Ectodermal cell (in vitro differentiated cells): ENCODE measurements around the gene LIPI.

Source experiments
- H3K27ac ChIP-seq: 2 replicates; pipeline ENCODE4 v1.7.0; 2013; ENCODE audit warnings: mild to moderate bottlenecking, low read depth, low read length; ENCODE audit not compliant: insufficient read depth, poor library complexity, severe bottlenecking
- H3K27me3 ChIP-seq: 2 replicates; pipeline ENCODE4 v1.7.0; 2013; ENCODE audit warnings: mild to moderate bottlenecking, low read length; ENCODE audit not compliant: insufficient read depth, control insufficient read depth, poor library complexity, severe bottlenecking
- H3K36me3 ChIP-seq: one replicate; pipeline ENCODE4 v1.7.0; 2013; ENCODE audit warnings: low read length; ENCODE audit not compliant: control insufficient read depth, insufficient read depth
- H3K4me1 ChIP-seq: one replicate; pipeline ENCODE4 v1.7.0; 2013; ENCODE audit warnings: low read length; ENCODE audit not compliant: control insufficient read depth, insufficient read depth
- H3K4me3 ChIP-seq: 2 replicates; pipeline ENCODE4 v1.7.0; 2013; ENCODE audit warnings: low read depth, low read length, control low read depth; ENCODE audit not compliant: insufficient read depth
- H3K9me3 ChIP-seq: 2 replicates; pipeline ENCODE4 v1.7.0; 2013; ENCODE audit warnings: mild to moderate bottlenecking, low read length, moderate library complexity; ENCODE audit not compliant: control insufficient read depth
- WGBS, 2 experiments: methylation state at CpG; one replicate each; pipeline ENCODE4 v1.1.7; 2013; ENCODE audit warnings: missing lambda C conversion rate in 2 of 2; 5-methylcytosine and 5-hydroxymethylcytosine counted together

The LIPI gene

DNA sequence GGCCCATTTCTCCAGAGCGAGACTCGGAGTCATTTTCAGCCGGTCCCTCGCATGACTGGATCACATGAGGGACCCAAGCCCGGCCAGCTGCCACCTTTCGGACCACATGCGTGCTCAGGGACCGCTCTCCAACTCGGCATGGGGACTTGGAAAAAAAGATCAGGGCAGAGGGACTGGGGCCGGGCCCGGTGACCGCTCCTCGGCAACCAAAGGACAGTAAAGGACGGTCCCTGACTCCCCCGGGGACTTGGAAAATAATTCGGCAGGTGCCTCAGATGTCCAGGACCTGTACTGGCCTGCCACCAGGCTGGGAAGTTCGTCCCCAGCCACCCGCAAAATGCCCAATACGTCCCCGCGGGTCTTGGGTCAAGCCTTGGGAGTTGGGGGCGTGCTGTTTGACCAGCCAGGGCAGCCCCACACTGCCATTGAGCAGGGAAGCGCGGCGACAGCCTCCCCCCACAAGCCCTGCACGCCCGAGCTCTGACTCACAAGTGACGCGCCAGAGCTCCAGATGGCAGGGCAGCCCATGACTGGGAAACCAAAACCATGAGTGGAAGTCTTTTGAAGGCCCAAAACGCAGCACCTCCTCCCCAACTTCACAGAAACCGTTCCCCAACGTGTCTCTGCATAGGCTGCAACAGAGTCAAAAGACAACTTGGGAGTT lies 134.5 kb downstream of the LIPI start:
- H3K36me3 ChIP-seq: peaks cover 4% of the 10 kb centered on the region
- H3K27me3 ChIP-seq: no peaks in the 10 kb centered on the region
- H3K4me1 ChIP-seq: peaks cover 13% of the 10 kb centered on the region
- WGBS, 2 experiments: 91 to 92% methylated on average over 30 to 31 of the region's 32 CpGs
- H3K9me3 ChIP-seq: no peaks in the 10 kb centered on the region
- no peak overlapping the region for H3K27ac ChIP-seq
- H3K4me3 ChIP-seq: no peak overlapping the region

DNA sequence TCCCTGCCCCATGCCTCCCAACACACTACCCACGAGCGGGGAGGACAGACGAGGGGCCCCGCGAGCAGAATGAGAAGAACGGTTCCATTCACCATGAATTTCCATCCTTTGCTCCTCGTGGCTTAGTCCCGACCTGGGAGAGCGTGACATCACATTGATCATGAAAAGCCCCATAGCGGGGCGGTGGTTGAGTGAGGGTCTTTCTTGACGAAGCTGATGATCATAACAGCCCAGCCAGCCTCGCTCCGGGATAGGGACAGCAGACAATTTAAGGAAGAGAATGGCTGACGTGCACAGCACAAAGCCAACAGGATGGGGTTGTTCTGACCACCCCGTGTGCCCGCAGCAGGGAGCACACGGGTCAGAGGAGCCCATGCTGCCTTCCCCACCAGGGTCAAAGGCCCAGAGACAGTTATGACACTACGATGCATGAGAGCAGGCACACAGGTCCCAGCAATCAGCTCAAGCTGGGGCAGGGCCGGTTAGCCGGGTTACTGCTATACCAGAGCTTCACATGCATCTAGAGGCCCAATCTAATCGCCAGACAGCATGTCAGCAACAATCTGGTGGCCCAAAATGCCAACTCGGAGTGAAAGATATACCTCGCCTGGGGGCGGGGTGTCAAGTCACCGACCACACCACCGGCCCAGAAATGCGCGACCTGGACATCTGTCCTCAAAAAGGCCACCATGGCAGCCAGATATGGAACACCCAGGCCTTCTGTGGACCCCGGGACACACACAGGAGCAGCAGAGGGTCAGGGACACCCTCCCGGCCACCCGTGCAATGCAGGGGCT lies 135.2 kb downstream of the LIPI start:
- WGBS, 2 experiments: 94% methylated on average over 32 of the region's 32 CpGs
- Histone ChIP-seq H3K4me3 (no peak overlapping the region), H3K36me3 (peaks cover 4% of the 10 kb centered on the region), H3K27ac (no peak overlapping the region), H3K27me3 (no peaks in the 10 kb centered on the region), H3K4me1 (peaks cover 7% of the 10 kb centered on the region), H3K9me3 (no peaks in the 10 kb centered on the region)

DNA sequence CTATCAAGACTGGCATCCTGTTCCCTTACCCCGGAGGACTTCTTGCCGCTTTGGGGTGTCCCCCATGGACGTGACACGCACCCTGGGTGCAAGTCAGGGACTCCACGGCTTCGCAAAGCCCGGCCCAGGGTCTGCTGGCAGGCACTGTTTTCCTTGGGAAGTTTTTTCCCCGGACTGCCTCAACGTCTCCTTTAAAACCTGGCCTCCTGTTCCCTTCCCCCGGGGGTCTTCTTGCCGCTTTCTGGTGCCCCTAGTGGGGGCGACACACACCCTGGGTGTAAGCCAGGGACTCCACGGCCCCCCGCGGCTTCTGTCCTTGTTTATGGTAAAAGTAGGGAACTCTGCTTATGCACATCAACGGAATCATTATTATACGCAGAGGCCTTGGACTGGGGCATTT lies 136.6 kb downstream of the LIPI start:
- Histone ChIP-seq H3K4me3 (no peak overlapping the region), H3K36me3 (peaks cover 4% of the 10 kb centered on the region), H3K27me3 (no peaks in the 10 kb centered on the region), H3K27ac (no peak overlapping the region), H3K4me1 (no peaks in the 10 kb centered on the region), H3K9me3 (no peaks in the 10 kb centered on the region)
- WGBS, 2 experiments: 95 to 97% methylated on average over 17 of the region's 17 CpGs

DNA sequence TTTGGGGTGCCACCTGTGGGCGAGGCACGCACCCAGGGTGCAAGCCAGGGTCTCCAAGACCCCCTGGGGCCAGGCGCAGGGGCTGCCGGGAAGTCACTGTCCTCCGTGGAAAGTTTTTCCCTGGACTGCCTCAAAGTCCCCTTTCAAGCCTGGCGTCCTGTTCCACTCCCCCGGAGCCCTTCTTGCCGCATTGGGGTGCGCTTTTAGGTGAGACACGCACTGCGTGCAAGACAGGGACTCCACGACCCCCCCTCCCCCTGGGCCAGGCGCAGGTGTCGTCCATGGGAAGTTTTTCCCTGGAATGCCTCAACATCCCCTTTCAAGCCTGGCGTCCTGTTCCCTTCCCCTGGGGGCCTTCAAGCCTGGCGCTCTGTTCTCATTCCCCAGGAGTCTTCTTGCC lies 137.1 kb downstream of the LIPI start:
- H3K4me1 ChIP-seq: no peaks in the 10 kb centered on the region
- H3K9me3 ChIP-seq: no peaks in the 10 kb centered on the region
- H3K36me3 ChIP-seq: peaks cover 4% of the 10 kb centered on the region
- WGBS, 2 experiments: 92 to 97% methylated on average over 16 of the region's 16 CpGs
- no peaks in the 10 kb centered on the region for H3K27me3 ChIP-seq
- no peak overlapping the region for H3K27ac ChIP-seq
- no peak overlapping the region for H3K4me3 ChIP-seq

DNA sequence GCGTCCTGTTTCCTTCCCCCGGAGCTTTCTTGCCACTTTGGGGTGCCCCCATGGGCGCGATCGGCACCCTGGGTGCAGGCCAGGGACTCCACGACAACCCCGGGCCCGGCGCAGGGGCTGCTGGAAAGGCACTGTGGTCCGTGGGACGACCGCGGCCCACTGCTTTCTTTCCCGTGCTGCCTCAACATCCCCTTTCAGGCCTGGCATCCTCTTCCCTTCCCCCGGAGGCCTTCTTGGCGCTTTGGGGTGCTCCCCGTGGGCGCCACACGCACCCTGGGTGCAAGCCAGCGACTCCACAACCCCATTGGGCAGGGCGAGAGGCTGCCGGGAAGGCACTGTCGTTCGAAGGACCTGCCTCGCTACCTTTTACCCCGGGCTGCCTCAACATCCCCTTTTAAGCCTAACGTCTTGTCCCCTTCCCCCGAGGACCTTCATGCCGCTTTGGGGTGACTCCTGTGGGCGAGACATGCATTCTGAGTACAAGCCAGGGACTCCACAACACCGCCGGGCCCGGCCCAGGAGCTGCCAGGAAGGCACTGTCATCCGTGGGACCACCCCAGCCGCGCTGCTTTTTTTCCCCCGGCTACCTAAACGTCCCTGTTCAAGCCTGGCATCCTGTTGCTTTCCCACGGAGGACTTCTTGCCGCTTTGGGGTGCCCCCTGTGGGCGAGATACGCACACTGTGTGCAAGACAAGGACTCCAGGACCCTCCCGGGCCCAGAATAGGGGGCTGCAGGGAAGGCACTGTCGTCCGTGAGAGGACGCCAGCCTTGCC lies 137.8 kb downstream of the LIPI start:
- Histone ChIP-seq H3K4me1 (no peaks in the 10 kb centered on the region), H3K27me3 (no peaks in the 10 kb centered on the region), H3K9me3 (no peaks in the 10 kb centered on the region), H3K36me3 (peaks cover 4% of the 10 kb centered on the region), H3K4me3 (no peak overlapping the region), H3K27ac (no peak overlapping the region)
- 93 to 94% methylated on average over 46 of the region's 46 CpGs for WGBS, 2 experiments

DNA sequence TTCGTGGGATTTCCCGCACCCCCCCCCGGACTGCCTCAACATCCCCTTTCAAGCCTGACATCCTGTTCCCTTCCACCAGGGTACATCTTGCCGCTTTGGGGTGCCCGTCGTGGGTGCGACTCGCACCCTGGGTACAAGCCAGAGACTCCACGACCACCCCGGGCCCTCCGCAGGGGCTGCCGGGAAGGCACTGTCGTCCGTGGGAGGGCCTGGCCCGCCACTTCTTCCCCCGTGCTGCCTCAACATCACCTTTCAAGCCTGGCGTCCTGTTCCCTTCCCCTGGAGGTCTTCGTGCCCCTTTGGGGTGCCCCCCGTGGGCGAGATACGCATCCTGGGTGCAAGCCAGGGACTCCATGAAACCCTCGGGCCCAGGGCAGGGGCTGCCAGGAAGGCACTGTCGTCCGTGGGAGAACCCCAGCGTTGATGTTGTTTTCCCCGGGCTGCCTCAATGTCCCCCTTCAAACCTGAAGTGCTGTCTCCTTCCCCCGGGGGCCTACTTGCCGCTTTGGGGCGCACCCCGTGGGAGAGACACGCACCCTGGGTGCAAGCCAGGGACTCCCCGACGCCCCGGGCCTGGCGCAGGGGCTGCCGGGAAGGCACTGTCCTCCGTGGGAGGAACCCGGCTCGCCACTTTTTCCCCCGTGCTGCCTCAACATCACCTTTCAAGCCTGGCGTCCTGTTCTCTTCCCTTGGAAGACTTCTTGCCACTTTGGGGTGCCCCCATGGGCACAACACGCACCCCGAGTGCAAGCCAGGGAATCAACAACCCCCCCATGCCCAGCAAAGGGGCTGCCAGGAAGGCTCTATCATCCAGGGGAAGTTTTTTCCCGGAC lies 138.6 kb downstream of the LIPI start:
- Histone ChIP-seq H3K4me1 (no peaks in the 10 kb centered on the region), H3K9me3 (no peaks in the 10 kb centered on the region), H3K36me3 (peaks cover 4% of the 10 kb centered on the region), H3K4me3 (no peak overlapping the region), H3K27ac (no peak overlapping the region), H3K27me3 (no peaks in the 10 kb centered on the region)
- 93 to 94% methylated on average over 44 of the region's 44 CpGs for WGBS, 2 experiments

DNA sequence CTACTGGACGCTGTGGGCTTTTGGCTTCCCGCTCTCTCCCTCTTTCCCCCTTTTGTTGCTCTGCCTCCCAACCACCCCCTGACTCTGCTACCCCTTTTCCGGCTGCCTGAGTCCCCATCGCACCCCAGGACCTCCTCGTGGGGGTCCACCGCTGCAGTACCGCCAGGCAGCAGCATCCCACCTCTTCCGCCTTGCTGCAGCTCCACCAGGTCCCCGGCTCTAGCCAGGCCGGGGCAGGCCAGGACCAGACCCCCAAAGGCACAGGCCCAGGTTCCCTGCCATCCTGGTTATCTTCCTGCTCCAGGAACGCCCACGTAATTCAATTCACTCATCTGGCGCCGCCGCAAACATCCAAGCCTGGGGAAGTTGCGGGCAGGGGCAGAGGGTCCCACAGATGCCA lies 139.8 kb downstream of the LIPI start:
- H3K27me3 ChIP-seq: no peaks in the 10 kb centered on the region
- no peak overlapping the region for H3K4me3 ChIP-seq
- no peaks in the 10 kb centered on the region for H3K4me1 ChIP-seq
- H3K36me3 ChIP-seq: peaks cover 4% of the 10 kb centered on the region
- WGBS, 2 experiments: 95 to 97% methylated on average over 16 of the region's 16 CpGs
- H3K27ac ChIP-seq: no peak overlapping the region
- H3K9me3 ChIP-seq: no peaks in the 10 kb centered on the region

DNA sequence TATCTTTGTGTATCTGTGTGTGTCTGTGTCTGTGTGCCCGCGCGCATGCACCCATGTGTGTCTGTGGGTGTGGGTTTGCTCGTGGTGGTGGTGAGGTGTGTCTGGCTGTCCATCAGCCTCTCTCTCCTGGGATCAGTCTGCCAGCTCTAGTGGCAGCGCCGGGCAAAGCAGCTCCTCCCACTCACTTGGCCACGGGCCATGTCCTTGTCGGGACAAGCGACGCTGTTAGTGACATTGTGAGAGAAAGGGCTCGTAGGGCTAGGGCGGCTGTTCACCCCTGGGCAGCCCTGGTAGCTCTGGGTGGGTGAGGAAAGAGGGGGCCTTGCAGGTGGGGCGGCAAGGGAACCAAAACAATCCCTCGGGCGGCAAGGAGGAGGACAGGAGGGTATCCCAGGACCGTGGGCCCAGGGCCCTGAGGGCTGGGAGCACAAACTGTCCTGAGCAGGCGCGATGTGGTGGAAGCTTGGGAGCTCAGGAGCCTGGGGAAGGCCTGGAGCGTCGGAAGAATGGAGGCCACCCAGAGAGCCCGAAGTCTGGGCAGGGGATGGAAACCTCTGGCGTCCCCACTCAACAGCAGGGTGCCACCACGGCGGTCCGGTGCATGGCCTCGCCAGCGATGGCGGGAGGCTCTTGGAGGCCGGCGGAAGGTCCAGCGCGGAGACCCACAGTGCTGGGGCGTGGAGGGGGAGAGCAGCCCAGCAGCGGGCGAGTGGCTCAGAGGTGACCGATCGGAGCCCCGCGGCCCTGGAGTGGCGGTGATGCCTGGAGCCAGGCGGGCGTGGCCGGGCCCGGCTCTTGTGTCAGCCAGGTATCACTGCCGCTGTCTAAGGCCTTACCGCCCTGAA lies 140.5 kb downstream of the LIPI start:
- Histone ChIP-seq H3K27me3 (no peaks in the 10 kb centered on the region), H3K9me3 (no peaks in the 10 kb centered on the region), H3K4me3 (no peak overlapping the region), H3K27ac (no peak overlapping the region), H3K4me1 (no peaks in the 10 kb centered on the region), H3K36me3 (peaks cover 4% of the 10 kb centered on the region)
- 94 to 95% methylated on average over 46 of the region's 46 CpGs for WGBS, 2 experiments

DNA sequence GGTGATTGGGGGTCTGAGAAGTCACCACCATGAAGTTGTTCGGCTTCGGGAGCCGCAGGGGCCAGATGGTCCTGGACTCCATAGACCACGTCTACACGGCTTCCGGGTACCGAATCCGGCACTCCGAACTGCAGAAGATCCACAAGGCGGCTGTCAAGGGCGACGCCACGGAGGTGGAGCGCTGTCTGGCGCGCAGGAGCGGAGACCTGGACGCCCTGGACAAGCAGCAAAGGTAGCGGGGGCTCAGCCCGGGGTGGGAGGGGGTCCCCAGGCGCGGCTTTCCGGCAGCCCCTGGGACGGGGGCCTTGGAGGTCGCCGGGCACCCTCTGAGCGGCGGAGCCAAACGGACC lies 146.5 kb downstream of the LIPI start:
- peaks cover 3% of the 10 kb centered on the region for H3K36me3 ChIP-seq
- WGBS, 2 experiments: 97% methylated on average over 29 of the region's 29 CpGs
- no peaks in the 10 kb centered on the region for H3K4me1 ChIP-seq
- no peak overlapping the region for H3K27ac ChIP-seq
- H3K27me3 ChIP-seq: no peaks in the 10 kb centered on the region
- H3K9me3 ChIP-seq: no peaks in the 10 kb centered on the region
- H3K4me3 ChIP-seq: no peak overlapping the region
